CD8-positive, alpha-beta memory T cell (primary cell): ENCODE measurements around the gene CAMKK1. TPM values are rescaled to one million over a fixed set of nuclear protein-coding genes. Genes with fewer than 3 reads are reported as not detected.

Experiments
- CTCF ChIA-PET: fragments of 350-600 bp; sonication (Branson Sonifier 250); formaldehyde crosslinking; loops from one replicate; lab custom pipeline; 2021; ENCODE audit warnings: antibody characterized with exemption; lab: Charles Lee
- POLR2A ChIA-PET: fragments of 350-600 bp; sonication (Branson Sonifier 250); formaldehyde crosslinking; loops from one replicate; lab custom pipeline; 2021; ENCODE audit warnings: antibody characterized with exemption; lab: Charles Lee
- DNase-seq, 5 donors: peaks; one replicate each; pipeline versions ENCODE4 v3.0.0 to v3.0.0-alpha.2; 2020 to 2022; ENCODE audit warnings: mixed read lengths in 1 of 5
- H3K27ac ChIP-seq: one replicate; pipeline ENCODE4 v1.7.0; 2013; ENCODE audit warnings: low read depth, mild to moderate bottlenecking, low read length, moderate library complexity
- H3K27me3 ChIP-seq: 2 replicates; pipeline ENCODE4 v1.7.0; 2013; ENCODE audit warnings: low read length, mild to moderate bottlenecking; ENCODE audit not compliant: insufficient read depth, poor library complexity, severe bottlenecking
- H3K36me3 ChIP-seq: 2 replicates; pipeline ENCODE4 v1.7.0; 2013; ENCODE audit warnings: mild to moderate bottlenecking, low read length, moderate library complexity; ENCODE audit not compliant: insufficient read depth
- H3K4me1 ChIP-seq: 2 replicates; pipeline ENCODE4 v1.7.0; 2013; ENCODE audit warnings: mild to moderate bottlenecking, low read length, moderate library complexity; ENCODE audit not compliant: insufficient read depth
- H3K4me3 ChIP-seq: 2 replicates; pipeline ENCODE4 v1.7.0; 2013; ENCODE audit warnings: mild to moderate bottlenecking, low read length
- H3K9me3 ChIP-seq: 2 replicates; pipeline ENCODE4 v1.7.0; 2013; ENCODE audit warnings: mild to moderate bottlenecking, low read length
- H3K27ac Mint-ChIP-seq, 8 donors: one replicate each; pipeline ENCODE4 v1.8.0; 2020 to 2021; ENCODE audit warnings: mixed read lengths in 8 of 8, mild to moderate bottlenecking in 6 of 8, inconsistent platforms in 3 of 8, moderate library complexity in 3 of 8
- H3K27me3 Mint-ChIP-seq, 2 donors: one replicate each; pipeline ENCODE4 v1.8.0; 2020 to 2021; ENCODE audit warnings: mixed read lengths in 2 of 2, mild to moderate bottlenecking in 1 of 2, moderate library complexity in 1 of 2
- H3K36me3 Mint-ChIP-seq, 3 donors: one replicate each; pipeline ENCODE4 v1.8.0; 2020 to 2021; ENCODE audit warnings: mixed read lengths in 3 of 3, inconsistent platforms in 1 of 3, mild to moderate bottlenecking in 1 of 3
- H3K4me1 Mint-ChIP-seq, 3 donors: one replicate each; pipeline ENCODE4 v1.8.0; 2020 to 2021; ENCODE audit warnings: mixed read lengths in 3 of 3, inconsistent platforms in 1 of 3, mild to moderate bottlenecking in 1 of 3
- H3K4me3 Mint-ChIP-seq, 7 donors: one replicate each; pipeline ENCODE4 v1.8.0; 2020 to 2021; ENCODE audit warnings: mixed read lengths in 7 of 7, mild to moderate bottlenecking in 6 of 7, moderate library complexity in 4 of 7, inconsistent platforms in 2 of 7
- H3K9me3 Mint-ChIP-seq, 5 donors: one replicate each; pipeline ENCODE4 v1.8.0; 2020 to 2022; ENCODE audit warnings: mixed read lengths in 5 of 5, mild to moderate bottlenecking in 3 of 5, moderate library complexity in 2 of 5, inconsistent platforms in 1 of 5
- polyA plus RNA-seq: library from polyadenylated mRNA; unstranded; fragments of 300-500 nt; fragmentation: Illumina TruSeq; gene quantifications from one replicate; pipeline ENCODE4 v1.2.3, GENCODE V29; 2021
- total RNA-seq, 2 experiments: library from RNA; stranded (reverse); gene quantifications; one replicate each; pipeline ENCODE4 v1.2.3, GENCODE V29; 2021

Gene CAMKK1
- total and polyA plus RNA-seq, 3 experiments from 2014 or later = 1.1 to 2.7 (median 2.3) TPM

DNA sequence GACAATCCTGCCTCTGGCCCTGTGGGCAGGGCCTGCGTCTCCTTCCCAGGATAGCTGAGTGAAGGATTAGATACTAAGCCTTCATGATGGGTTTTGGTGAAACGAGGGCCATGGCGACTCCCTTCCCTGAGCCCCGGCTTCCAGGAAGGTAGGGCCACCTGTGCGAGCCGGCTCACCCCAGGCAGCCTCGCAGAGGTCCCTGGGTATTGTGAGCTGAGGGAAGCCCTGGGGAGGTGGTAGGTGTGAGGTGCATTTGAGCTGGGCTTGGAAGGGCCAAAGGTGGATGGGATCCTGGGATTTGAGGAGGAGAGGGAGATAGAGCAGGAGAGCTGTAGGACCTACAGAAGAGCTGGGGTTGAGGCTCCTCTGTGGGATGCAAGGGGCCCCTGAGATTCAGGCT lies 29.9 kb upstream of the CAMKK1 start:
- Mint-ChIP-seq H3K27ac (peak overlapping the region in 4 of 8 donors; percentile 42 to 73 (median 65)), H3K27me3 (no peaks in the 10 kb centered on the region), H3K9me3 (no peaks in the 10 kb centered on the region), H3K4me3 (no peak overlapping the region), H3K4me1 (peaks cover 2 to 4% (median 4%) of the 10 kb centered on the region in 3 donors), H3K36me3 (peaks cover 0 to 36% (median 7%) of the 10 kb centered on the region in 3 donors)
- Histone ChIP-seq H3K4me1 (peaks cover under 1% of the 10 kb centered on the region), H3K36me3 (peaks cover 10% of the 10 kb centered on the region), H3K9me3 (no peaks in the 10 kb centered on the region), H3K4me3 (no peak overlapping the region), H3K27ac (no peak overlapping the region), H3K27me3 (no peaks in the 10 kb centered on the region)
- DNase-seq = no peak
- POLR2A ChIA-PET = no interaction called here
- CTCF ChIA-PET = interaction anchor here (3.6 kb wide), 1 partner anchor 9 kb away, joined by 16 read pairs; no protein-coding TSS in a partner anchor

DNA sequence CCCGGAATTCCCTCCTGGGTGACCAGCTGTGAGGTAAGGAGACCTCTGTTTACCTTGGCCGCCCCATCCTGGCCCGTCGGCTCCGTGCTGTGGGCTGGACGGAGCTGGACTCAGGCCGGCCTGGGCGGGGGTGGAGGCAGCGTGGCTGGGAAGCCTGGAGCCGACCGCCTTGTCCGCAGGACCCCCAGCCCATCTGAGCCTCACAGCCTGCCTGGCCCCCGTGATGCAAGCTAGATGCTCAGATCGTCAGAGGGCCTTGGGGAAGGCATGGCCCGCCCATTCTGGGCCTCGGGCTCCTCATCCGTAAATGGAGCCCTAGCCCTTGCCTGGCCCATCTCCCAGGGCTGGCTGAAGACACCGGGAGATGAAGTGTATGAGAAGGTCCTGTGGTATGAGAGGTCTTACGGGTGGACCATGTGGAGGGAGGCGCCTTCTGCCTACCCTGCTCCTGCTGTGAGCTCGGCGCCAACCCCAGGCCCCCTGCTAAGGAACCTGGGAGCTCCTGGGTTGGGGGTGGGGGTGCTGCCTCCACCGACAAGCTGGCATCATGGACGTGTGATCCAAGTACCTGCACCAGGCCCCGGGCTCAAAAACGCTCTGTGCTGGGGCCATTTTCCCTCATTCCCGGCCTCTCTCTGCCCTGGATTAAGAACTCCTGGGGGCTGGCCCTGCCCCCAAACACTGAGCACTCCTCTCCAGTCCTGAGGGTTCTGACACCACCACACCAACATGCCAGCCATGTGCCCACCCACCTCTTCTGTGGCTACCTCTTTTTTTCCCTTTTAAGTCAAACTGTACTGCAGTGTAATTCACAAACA lies 28.9 kb upstream of the CAMKK1 start:
- Mint-ChIP-seq H3K27me3 (no peaks in the 10 kb centered on the region), H3K27ac (peak overlapping the region in 2 of 8 donors; percentile 56 to 68), H3K9me3 (no peaks in the 10 kb centered on the region), H3K36me3 (peaks cover 0 to 26% (median 7%) of the 10 kb centered on the region in 3 donors), H3K4me3 (no peak overlapping the region), H3K4me1 (peaks cover 7 to 14% (median 9%) of the 10 kb centered on the region in 3 donors)
- no peak for DNase-seq
- ChIA-PET CTCF (interaction anchor here (1.2 to 3.6 kb wide), 2 partner anchors 8 to 82 kb away, joined by 3 to 16 read pairs; no protein-coding TSS in a partner anchor), POLR2A (no interaction called here)
- Histone ChIP-seq H3K4me3 (no peak overlapping the region), H3K27me3 (no peaks in the 10 kb centered on the region), H3K27ac (no peak overlapping the region), H3K4me1 (peaks cover 11% of the 10 kb centered on the region), H3K9me3 (no peaks in the 10 kb centered on the region), H3K36me3 (no peaks in the 10 kb centered on the region)

DNA sequence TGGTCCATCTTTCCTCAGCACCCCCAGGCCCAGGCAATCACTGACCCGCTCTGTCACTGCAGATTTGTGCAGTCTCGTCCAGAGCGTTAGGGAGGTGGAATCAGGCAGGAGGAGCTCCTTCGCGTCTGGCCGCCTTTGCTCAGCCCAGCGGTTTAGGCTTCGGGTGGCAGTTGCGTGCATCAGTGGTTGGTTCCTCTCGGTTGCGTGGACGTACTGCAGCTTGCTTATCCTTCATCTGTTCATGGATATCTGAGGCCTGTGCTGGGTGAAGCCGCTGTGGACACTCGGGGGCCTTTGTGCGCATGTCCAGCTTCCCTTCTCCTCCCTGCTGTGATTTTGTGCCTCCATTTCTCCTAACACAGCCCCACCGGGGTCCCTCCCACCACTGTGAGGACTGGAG lies 28.2 kb upstream of the CAMKK1 start:
- no peaks in the 10 kb centered on the region for H3K9me3 Mint-ChIP-seq
- CTCF ChIA-PET = interaction anchor here (1.2 kb wide), 1 partner anchor 83 kb away, joined by 3 read pairs; no protein-coding TSS in a partner anchor
- no peaks in the 10 kb centered on the region for H3K9me3 ChIP-seq
- H3K36me3 ChIP-seq = no peaks in the 10 kb centered on the region
- POLR2A ChIA-PET = no interaction called here
- no peaks in the 10 kb centered on the region for H3K27me3 Mint-ChIP-seq
- H3K4me1 ChIP-seq = peaks cover 18% of the 10 kb centered on the region
- H3K27me3 ChIP-seq = no peaks in the 10 kb centered on the region
- DNase-seq = no peak
- peaks cover 0 to 19% (median 7%) of the 10 kb centered on the region in 3 donors for H3K36me3 Mint-ChIP-seq
- H3K27ac Mint-ChIP-seq = peak overlapping the region in 3 of 8 donors; percentile 17 to 68 (median 52)
- no peak overlapping the region for H3K4me3 Mint-ChIP-seq
- no peak overlapping the region for H3K27ac ChIP-seq
- H3K4me1 Mint-ChIP-seq = peaks cover 14 to 21% (median 14%) of the 10 kb centered on the region in 3 donors
- H3K4me3 ChIP-seq = no peak overlapping the region

DNA sequence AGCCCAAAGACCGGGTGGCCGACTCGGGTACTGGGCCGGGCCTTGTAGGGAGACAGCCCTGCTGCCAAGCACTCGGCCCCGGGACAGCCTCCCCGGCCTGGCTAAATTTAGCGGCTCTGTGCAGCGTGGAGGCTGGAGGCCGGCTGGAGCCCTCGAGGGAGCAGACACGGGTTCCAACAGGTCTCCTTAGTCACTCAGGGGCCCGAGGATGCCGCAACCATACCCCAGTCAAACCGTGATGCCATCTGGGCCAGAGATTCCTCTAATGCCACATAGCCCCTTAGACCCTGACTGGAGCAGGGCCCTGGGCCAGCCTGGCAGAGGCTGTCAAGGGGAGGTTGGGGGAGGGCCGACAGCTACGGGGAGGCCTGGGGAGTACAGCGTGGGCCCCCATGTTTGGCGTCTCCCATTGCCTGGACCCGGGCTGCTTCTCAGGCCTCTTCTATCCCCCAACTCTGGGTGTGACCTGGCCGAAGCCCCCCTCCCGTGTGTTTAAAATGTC lies 26.3 kb upstream of the CAMKK1 start:
- Mint-ChIP-seq H3K9me3 (no peaks in the 10 kb centered on the region), H3K36me3 (peaks cover 0 to 2% (median 2%) of the 10 kb centered on the region in 3 donors), H3K27me3 (no peaks in the 10 kb centered on the region), H3K4me1 (peaks cover 21 to 31% (median 27%) of the 10 kb centered on the region in 3 donors), H3K4me3 (peak overlapping the region in 1 of 7 donors; percentile 44), H3K27ac (peak overlapping the region in 1 of 8 donors; percentile 57)
- DNase-seq = no peak
- no peaks in the 10 kb centered on the region for H3K9me3 ChIP-seq
- H3K27ac ChIP-seq = no peak overlapping the region
- no peaks in the 10 kb centered on the region for H3K36me3 ChIP-seq
- H3K4me1 ChIP-seq = peaks cover 29% of the 10 kb centered on the region
- H3K4me3 ChIP-seq = no peak overlapping the region
- ChIA-PET POLR2A (no interaction called here), CTCF (no interaction called here)
- H3K27me3 ChIP-seq = no peaks in the 10 kb centered on the region

DNA sequence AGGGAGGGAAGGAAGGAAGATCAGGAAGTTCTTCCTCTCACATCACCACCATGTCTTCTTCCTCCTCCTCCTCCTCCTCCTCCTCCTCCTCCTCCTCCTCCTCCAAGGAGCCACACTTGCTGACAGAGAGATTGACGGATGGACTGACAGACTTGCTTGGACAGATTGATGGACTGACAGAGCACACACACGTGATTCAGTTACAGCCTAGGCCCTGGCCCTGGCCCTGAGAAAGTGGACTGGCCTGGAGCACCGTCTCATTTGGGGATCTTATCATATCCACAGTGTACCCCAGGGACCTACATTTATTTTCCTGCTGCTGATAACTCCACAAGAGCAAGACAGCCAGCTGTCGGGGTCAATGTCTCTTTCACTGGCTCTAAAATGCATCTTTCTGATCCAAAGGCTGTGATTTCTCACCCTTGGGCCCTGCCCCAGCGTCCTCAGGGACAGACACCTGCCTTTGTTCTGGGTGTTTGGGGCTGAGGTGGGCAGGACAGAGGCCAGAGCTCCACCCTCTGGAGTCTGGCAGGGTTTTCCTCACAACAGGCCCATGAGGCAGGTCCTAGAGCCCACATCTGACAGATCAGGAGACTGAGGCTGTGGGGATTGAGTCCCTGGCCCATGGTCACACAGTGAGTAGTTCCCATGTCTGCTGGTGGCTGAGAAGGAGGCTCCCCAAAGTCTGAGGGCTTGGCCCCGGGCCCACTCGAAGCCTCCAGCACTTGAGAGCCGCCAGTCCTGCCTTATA lies 25.7 kb upstream of the CAMKK1 start:
- Histone ChIP-seq H3K36me3 (no peaks in the 10 kb centered on the region), H3K4me3 (no peak overlapping the region), H3K9me3 (no peaks in the 10 kb centered on the region), H3K27me3 (no peaks in the 10 kb centered on the region), H3K27ac (no peak overlapping the region), H3K4me1 (peaks cover 35% of the 10 kb centered on the region)
- H3K27me3 Mint-ChIP-seq = no peaks in the 10 kb centered on the region
- DNase-seq = no peak
- H3K9me3 Mint-ChIP-seq = no peaks in the 10 kb centered on the region
- ChIA-PET CTCF (no interaction called here), POLR2A (no interaction called here)
- no peak overlapping the region for H3K4me3 Mint-ChIP-seq
- H3K4me1 Mint-ChIP-seq = peaks cover 27 to 37% (median 33%) of the 10 kb centered on the region in 3 donors
- H3K27ac Mint-ChIP-seq = peak overlapping the region in 3 of 8 donors; percentile 47 to 54 (median 54)
- H3K36me3 Mint-ChIP-seq = no peaks in the 10 kb centered on the region

DNA sequence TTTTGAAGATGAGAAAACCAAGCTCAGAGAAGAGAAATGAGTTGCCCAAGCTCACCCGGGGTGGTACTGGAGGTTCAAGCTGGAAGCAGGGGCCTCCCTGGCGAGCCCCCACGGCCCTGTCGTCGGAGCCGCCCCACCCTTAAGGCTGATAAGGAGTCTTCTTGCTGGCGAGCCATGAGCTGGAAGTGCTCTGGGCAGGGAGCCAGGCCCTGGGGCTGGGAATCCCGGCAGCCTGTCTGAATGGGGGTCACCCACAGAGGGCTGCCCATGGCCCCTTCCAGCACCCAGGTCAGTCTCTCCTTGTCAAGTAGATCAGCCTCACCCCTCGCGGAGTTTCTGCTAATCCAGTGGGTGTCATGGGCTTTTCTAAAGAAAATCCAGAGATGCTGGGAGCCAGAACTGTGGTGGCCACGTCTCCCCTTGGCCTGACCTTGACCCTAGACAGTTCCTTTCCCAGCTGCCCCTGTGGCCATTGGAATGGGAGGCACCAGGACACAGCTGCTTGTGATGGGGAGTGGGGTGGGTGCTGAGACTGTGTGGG lies 24.6 kb upstream of the CAMKK1 start:
- Histone ChIP-seq H3K27me3 (no peaks in the 10 kb centered on the region), H3K9me3 (no peaks in the 10 kb centered on the region), H3K4me3 (no peak overlapping the region), H3K4me1 (peaks cover 38% of the 10 kb centered on the region), H3K27ac (peak overlapping the region; percentile 31), H3K36me3 (no peaks in the 10 kb centered on the region)
- CTCF ChIA-PET = interaction anchor here (1.1 to 6.3 kb wide), 2 partner anchors 69 to 88 kb away, joined by 3 to 61 read pairs; no protein-coding TSS in a partner anchor
- no peak overlapping the region for H3K4me3 Mint-ChIP-seq
- POLR2A ChIA-PET = interaction anchor here (0.6 kb wide), 1 partner anchor 224 kb away, joined by 17 read pairs; no protein-coding TSS in a partner anchor
- H3K4me1 Mint-ChIP-seq = peaks cover 30 to 39% (median 34%) of the 10 kb centered on the region in 3 donors
- no peaks in the 10 kb centered on the region for H3K27me3 Mint-ChIP-seq
- no peak for DNase-seq
- H3K27ac Mint-ChIP-seq = peak overlapping the region in 3 of 8 donors; percentile 54 to 68 (median 60)
- no peaks in the 10 kb centered on the region for H3K9me3 Mint-ChIP-seq
- H3K36me3 Mint-ChIP-seq = no peaks in the 10 kb centered on the region

DNA sequence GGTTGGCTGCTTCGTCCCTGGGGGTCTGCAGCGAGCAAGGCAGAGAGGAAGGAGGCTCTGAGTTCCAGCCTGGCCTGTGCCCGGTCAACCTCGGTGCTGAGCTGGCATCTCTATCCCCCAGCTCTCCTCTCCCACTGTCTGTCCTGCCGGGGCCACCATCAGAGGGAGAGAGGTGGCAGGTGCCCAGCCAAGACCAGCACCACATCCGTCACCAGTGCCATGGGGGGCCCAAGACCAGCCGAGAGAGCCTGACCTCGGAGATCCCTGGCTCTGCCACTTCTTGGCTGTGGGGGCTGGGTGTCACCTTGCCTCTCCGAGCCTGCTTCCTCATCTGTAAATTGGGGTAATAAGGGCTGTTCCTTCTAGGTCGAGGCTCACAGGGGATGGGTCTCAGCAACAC lies 24.0 kb upstream of the CAMKK1 start:
- Mint-ChIP-seq H3K27me3 (no peaks in the 10 kb centered on the region), H3K4me3 (peak overlapping the region in 3 of 7 donors; percentile 19 to 35 (median 23)), H3K9me3 (no peaks in the 10 kb centered on the region), H3K27ac (peak overlapping the region in 6 of 8 donors; percentile 22 to 68 (median 34)), H3K36me3 (no peaks in the 10 kb centered on the region), H3K4me1 (peaks cover 30 to 39% (median 35%) of the 10 kb centered on the region in 3 donors)
- no peak for DNase-seq
- H3K27ac ChIP-seq = peak overlapping the region; percentile 31
- H3K9me3 ChIP-seq = no peaks in the 10 kb centered on the region
- ChIA-PET CTCF (interaction anchor here (1.0 to 6.3 kb wide), 3 partner anchors 70 to 93 kb away, joined by 3 to 61 read pairs (median 3); no protein-coding TSS in a partner anchor), POLR2A (interaction anchor here (0.6 kb wide), 2 partner anchors 71 to 223 kb away, joined by 3 to 17 read pairs; no protein-coding TSS in a partner anchor)
- peaks cover 39% of the 10 kb centered on the region for H3K4me1 ChIP-seq
- no peak overlapping the region for H3K4me3 ChIP-seq
- H3K36me3 ChIP-seq = no peaks in the 10 kb centered on the region
- H3K27me3 ChIP-seq = no peaks in the 10 kb centered on the region
